IPS DF 19.7 (cell line): ENCODE data around the gene WDR70.
"Not testable (repeated sequence)": the region's sequence is repeated elsewhere in the genome, so short reads cannot be mapped to it uniquely, and the experiment has no call there.

ENCODE experiments used
- DNase-seq: peaks from one replicate; pipeline ENCODE4 v3.0.0-alpha.2; 2013; ENCODE audit warnings: low read depth, low spot score

The WDR70 gene

DNA sequence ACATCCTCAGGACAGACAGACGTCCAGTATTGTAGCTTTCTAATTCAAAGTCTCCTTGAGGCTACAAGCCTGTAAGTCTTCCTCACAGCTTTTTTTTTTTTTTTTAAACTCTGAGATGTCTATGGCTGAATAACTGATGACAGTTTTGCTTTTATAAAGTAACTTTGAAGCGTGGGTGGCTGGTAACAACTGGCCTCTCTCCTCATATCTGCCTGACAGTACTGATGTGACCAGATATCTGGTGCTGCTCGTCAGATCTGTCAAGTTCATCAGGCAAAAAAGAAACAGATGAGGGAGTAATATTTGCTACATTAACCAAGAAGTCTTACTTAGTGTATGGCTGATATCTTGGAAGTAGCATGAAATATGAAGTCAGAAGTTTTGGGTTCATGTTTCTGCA, 388.1 kb downstream of the WDR70 start:
- DNase-seq, result no peak

DNA sequence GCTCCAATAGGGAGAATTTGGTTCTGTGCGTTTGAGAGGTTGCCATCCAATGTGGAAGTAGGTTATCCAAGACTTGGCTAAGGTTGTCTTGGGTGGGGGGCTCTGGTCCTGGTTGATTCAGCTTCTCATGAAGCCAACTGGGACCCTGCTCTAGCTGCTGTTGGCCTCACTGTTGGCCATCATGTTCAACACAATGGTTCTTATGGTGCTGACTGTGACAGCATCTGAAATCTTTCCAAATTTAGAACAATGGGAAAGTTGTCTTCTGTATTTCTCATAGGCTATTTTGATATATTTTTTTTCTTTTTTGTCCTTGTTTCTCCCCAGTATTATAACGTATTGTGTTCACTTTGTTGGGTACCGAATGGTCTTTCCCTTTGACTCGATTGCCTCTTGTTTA, 388.8 kb downstream of the WDR70 start:
- no peak for DNase-seq

DNA sequence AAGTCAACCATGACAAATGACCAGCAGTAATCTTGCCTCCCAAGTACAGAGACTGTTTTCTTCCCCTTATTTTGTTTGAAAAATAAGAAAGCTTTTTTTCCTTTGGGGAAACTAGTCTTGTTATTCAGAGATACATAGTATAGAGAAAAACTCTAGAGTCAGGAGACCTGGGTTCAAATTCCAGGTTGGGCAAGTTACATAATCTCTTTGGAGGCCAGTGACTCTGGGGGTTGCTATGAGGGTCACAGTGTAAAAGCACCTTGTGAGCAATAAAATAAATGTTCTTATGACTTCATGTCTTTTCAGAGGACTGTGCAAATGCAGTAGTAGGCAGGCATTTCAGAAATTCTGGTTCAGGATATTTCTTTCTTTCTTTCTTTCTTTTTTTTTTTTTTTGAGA, 389.3 kb downstream of the WDR70 start:
- no peak for DNase-seq

DNA sequence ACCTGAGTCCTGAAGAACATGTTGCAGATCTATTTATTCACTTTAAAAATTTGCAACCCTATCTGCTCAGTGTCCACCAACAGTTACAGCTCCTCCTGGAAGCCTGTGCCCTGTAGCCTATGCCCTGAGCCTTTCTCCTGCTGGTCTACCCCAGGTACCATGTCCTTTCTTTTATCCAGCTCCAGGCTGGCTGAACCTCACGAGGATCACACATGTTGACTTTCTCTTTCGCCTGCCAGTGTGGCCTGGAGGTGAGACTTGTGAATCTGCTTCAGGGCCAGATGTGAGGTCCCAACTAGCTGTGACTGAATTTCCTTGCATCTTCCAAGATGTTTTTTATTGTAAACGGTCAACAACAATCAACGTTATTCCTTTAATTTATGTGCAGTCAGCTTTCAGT, 390.0 kb downstream of the WDR70 start:
- no peak for DNase-seq

DNA sequence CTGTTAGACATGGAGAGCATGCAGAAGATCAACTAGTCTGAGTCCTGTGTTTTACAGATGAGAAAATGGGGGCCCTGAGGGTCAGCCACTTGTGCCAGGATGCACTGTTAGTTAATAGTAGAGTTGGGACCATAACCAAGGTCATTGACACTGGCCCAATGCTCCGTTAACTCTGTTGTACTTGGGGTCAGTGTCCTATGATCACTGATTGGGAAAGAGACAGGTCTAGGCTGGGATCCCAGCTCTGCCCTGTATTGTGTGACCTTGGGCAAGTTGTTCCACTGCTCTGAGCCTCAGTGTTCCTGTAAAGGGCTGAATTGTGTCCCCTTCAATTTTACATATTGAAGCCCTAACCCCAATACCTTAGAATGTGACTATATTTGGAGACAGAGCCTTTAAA, 390.7 kb downstream of the WDR70 start:
- no peak for DNase-seq

DNA sequence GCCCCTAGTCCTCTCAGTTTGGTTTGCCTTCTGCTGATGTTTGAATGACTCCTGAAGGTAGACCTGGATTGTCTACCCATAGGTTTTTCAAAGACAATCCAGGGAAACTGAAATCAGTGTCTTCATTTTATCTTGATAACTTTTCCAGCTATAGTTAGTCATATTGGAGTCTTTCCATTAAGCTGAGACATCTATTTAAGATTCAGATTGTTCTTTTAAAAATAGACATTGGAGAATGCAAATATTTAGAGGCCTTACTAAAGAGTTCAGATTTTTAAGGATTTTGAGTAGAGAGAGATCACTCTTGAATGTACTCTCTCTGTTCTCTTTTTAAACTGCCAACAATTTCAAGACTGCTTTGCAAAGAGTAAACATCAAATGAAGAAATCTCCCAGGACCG, 391.7 kb downstream of the WDR70 start:
- DNase-seq, result no peak

DNA sequence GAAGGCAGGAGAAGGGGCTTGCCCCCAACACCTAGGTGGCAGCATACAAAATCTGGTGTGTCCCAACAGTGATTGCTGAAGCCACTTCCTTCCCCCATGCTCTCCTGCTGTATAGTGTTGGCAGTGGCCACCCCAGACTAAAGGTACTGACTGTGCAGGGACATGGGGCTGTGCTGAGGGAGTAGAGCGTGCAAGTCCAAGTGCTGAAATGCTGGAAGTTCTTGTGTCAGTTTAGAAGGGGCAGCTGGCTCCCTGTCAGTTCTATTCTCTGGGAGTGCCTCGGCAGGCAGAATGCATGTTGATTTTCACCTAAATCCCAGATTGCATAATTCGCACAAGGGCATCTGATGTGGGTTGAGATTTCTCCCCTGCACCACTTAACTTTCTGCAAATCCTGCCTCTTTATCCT, 392.1 kb downstream of the WDR70 start:
- no peak for DNase-seq

DNA sequence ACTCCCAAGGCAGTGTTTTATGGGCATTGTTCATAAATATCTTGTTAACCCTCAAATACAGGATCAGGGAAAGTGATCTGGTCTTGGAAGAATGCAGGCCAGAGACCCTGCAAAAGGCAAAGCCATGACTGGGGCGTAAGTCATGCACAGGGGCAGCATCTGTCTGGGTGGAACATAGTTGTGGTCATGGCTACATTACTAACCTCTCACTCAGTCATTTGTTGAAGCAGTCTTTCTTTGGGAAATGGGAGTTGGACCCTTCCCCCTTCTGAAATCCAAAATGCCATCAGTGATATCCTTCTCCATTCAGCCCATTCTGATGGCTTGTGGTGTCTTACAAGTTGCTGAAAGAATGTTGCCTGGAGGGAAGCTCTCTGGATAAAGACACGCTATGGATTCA, 392.6 kb downstream of the WDR70 start:
- no peak for DNase-seq

DNA sequence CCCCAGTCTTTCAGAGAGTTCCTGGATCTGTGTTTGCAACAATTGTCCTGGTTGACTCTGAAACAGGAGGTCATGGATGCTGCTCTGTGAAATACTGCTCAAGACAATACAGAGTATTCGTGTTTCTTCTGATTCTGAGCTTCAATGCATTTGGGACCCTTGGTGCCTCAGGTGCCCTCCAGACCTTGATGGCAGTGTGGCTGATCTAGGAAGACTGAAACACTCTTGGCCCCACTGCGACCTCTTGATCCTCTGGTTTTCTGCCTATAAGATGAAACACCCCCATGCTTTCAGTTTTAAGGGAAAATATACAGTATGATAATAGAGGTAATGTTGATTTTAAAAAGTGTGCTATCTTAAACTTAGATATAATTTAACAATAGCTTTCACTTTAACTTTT, 393.1 kb downstream of the WDR70 start:
- no peak for DNase-seq

DNA sequence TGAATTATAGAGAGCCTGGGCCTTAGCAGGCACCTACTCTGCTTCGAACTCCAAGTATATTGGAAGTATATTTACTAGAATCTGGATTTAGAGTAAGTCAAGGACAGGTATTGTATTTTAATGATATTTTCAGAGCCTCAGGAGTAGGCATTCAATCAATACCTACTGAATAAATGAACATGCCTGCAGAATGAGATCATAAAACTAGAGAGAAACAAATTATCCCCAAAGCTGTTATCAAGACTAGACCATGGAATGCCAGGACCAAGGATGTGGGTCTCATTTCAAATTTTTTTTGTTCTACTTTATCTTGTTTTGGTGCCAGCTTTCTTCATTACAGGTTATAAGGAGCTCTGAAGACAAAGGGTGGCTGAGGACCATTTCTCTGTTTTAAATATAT, 394.7 kb downstream of the WDR70 start:
- DNase-seq, result no peak

DNA sequence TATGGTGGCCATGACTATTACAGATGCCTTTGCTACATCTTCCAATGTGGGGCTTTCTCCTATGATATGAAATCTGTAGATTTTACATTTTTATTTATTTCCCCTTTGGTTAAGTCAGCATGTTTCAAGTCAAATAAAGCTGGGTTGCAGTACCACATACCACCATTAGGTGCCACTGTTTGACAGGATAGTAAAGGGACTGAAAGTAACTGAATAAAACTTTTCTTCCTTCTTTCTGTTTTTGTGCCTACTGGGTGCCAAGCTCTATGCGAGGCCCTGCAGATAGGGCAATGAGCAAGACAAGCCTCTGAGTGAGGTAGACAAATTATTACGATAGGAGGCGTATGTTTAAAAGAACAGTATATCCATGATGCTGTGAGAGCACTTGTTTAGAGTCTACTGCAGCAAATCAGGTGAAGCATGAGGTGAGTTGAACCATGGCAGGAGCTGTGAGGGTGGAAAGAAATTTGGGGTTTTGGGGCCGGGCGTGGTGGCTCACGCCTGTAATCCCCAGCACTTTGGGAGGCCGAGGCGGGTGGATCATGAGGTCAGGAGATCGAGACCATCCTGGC, 395.9 kb downstream of the WDR70 start:
- peak; percentile 30 for DNase-seq

DNA sequence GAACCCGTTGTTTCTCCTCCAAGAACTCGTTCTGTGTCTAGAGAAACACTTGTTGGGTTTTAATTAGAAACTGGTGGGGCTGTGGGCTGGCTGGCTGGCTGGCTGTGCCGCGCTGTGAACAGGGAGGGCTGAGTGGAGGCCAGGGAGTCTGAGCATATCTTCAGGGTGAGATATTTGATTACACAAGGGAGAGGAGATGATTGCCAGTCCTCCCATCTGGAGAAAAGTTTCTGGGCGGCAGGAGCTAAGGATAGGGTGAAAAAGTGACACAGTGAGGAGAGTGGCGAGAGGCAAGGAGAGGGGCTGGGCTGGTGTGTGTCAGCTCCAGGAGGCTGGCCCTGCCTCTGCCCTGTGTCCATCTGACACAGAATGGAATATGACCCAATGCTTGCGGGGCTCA, 397.7 kb downstream of the WDR70 start:
- no peak for DNase-seq

DNA sequence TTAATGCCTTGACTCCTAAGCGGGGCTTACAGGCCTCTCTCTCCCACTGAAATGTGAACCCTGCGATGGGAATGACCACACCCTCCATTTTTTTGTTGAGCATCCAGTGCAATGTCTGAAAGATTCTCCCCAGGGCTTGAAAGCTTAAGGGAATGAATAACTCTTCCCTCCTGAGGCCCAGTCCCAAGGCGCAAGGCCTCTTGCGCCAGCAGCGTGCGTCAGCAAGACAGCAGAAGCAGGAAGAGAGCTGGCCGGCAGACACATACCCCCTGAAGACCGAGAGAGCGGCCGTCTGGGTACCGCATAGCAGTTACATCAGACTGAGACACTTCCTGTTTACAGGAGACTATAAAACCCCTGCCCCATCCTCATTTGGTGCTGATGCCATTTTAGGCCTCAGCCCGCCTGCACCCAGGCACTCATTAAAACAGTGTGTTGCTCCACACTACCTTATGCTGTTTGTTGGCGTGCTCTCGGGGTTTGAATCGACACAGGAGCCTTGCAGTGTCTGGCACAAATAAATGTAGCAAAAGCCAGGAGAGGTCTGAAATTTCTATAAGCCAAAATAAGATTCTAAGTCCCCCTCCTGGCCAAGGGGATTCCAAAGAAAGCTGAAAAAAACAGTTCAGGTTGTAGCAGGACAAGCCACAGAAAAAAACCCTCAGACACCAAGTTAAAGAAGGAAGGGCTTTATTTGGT, 398.5 kb downstream of the WDR70 start:
- DNase-seq, result no peak

DNA sequence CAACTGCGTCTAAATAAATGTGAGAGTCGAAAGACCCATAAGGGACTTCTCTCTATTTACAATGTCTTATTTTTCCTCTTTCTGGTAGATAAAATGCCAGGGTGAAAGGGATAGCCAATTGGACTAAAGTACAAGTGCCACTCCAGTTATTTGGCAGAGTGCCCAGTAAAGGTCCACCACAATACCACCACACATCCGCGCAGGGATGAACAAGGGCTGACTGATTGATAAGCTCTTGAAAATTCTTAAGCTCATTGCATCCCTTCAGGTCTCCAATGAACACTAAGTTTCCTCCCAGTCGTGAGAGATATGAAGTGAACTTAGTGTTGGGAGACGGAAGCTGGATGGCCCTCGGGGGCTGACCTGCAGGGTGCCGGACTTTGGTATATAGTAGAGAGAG, 402.3 kb downstream of the WDR70 start:
- not testable (repeated sequence) for DNase-seq

DNA sequence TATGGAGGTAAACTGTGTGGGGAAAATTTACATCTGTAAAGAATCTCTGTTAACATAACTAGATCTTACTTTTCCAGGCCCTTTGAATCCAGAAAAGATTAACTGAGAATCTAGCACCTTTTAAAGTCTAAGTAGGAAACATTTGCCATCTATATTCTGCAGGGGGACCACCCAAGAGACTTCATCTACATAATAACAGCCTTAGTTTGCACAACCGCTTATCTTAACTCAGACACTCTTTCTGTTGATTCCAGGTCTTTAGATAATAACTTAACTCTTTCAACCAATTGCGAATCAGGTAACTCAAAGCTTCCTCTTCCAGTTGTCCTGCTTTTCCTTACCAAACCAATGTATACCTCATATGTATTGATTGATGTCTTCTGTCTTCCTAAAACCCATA, 407.3 kb downstream of the WDR70 start:
- no peak for DNase-seq

DNA sequence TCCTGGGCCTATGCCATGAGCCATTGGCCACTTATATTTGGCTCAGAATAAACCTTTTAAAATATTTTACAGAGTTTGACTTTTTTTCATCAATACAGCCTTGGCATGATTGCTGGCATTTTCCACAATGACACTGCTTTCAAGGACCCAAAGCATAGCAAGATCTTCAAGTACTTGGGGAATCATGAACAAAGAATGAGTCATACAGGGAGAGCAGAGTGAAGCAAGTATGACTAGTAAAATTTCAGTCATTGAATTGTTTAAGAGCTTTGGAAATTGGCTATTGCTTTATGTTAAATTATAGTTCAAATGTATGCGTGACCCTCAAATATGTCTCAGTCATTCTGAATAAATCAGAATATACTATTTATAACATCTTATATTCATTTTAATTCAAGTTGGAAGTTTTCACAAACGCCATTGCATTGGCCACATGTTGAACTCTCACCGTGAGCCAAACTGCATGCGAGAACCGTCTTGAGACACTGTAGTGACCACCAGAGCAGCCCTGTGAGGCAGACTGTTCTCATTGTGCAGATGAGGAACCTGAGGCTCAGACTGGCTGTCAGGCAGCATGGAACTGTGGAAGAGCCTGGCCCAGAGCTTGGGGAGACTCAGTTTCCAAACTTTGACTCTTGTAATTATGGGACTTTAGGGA, 407.9 kb downstream of the WDR70 start:
- DNase-seq, result no peak

DNA sequence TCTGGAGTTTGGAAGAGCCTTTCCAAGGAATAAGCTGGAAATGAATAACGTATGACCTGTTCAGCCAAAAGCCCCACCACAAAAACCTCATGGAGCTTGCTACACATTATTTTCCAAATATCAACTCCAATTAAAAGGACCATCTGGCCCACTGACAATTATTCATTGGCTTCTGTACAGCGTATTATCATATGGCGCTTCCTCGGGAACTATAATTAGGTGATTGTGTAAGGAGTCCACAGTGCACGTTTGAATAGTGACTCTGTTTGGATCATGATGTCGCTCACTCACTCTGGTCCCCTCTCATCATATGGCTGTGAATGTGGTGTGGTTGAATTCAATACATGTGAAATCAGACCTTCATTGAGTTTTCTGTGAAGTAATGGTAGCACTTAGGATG, 408.6 kb downstream of the WDR70 start:
- DNase-seq, result no peak

DNA sequence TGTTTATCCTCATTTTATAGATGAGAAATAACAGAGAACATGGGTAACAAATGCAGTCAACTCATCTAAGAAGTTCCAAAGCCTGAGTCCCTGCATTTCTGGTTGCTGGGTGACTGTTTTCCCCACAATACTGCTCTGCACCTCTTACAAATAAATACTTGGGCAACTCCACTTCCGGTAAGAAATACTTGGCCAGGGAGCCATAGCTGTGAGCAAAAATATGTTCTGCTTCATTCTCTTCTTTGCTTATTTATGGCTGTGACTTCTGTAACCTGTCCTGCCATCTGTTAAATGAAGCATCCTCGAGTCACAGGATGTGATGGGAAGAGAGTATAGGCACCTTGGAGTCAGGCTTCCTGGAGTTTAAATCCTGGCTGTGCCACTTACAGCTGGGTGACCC, 410.9 kb downstream of the WDR70 start:
- no peak for DNase-seq

DNA sequence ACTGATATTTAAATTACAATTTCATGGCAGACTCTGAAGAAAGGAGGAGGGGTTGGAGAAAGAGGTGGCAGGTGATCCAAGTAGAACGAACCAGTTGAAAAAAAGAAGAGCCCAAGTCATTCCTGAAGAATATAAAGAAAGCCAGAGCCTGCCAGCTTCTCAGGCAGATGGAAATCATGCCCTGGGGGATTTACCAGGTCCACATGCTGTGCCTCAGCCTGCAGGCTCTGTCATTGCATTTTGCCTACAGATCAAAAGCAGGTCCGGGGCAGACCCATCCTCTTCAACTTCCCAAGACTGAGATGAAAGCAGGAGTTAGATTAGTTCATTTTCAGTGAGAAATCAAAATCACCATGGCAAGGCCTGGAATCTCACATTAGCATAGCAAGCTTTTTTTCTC, 412.2 kb downstream of the WDR70 start:
- DNase-seq, result no peak

DNA sequence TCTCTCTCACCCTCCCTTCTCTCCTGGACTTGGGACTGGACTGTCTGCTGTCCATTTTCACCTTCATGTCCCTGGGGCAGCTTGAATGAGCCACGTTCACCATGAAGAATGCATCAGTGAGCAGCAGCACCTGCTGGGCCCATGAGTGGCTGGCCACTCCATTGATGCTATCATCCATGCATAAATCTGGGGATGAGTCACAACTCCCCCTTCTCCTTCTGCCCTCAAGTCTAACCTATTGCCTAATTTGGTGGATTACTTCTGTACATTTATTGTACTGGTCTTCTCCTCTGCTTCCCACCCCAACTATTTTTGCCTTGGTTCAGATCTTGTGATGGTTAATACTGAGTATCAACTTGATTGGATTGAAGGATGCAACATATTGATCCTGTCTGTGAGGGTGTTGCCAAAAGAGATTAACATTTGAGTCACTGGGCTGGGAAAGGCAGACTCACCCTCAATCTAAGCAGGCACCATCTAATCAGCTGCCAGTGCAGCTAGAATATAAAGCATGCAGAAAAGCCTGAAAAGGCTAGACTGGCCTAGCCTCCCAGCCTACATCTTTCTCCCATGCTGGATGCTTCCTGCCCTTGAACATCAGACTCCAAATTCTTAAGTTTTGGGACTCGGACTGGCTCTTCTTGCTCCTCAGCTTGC, 414.0 kb downstream of the WDR70 start:
- no peak for DNase-seq

DNA sequence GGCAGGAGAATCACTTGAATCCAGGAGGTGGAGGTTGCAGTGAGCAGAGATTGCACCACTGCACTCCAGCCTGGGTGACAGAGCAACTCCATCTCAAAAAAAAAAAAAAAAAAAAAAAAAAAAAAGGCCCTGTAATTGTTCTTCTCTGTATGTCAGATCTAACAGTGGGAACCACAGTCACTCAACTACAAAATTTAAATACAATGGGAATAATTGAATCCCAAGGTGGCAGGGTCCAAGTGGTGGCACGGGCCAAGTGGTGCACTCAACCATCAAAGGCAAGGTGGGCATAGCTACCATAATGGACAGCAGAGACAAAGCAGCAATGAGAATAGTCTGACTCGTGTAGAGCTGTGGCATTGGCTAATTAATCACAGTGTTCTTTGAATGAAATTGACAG, 416.2 kb downstream of the WDR70 start:
- DNase-seq, result not testable (repeated sequence)

DNA sequence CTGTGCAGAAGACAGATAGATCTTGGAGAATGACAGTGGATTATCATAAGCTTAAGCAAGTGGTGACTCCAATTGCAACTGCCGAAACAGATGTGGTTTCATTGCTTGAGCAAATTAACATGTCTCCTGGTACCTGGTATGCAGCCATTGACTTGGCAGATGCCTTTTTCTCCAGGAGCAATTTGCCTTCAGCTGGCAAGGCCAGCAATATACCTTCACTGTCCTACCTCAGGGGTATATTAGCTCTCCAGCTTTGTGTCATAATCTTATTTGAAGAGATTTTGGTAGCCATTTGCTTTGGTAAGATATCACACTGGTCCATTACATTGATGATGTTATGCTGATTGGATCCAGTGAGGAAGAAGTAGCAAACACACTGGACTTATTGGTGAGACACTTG, 417.3 kb downstream of the WDR70 start:
- DNase-seq, result not testable (repeated sequence)
